ENCODE results near the gene SEMA4A. TPM values are rescaled to one million over a fixed set of nuclear protein-coding genes. Genes with fewer than 3 reads are reported as not detected.

The SEMA4A gene
- total and polyA plus RNA-seq, 3 donors from 2014 or later = 4.8 to 8.0 (median 7.7) TPM

DNA sequence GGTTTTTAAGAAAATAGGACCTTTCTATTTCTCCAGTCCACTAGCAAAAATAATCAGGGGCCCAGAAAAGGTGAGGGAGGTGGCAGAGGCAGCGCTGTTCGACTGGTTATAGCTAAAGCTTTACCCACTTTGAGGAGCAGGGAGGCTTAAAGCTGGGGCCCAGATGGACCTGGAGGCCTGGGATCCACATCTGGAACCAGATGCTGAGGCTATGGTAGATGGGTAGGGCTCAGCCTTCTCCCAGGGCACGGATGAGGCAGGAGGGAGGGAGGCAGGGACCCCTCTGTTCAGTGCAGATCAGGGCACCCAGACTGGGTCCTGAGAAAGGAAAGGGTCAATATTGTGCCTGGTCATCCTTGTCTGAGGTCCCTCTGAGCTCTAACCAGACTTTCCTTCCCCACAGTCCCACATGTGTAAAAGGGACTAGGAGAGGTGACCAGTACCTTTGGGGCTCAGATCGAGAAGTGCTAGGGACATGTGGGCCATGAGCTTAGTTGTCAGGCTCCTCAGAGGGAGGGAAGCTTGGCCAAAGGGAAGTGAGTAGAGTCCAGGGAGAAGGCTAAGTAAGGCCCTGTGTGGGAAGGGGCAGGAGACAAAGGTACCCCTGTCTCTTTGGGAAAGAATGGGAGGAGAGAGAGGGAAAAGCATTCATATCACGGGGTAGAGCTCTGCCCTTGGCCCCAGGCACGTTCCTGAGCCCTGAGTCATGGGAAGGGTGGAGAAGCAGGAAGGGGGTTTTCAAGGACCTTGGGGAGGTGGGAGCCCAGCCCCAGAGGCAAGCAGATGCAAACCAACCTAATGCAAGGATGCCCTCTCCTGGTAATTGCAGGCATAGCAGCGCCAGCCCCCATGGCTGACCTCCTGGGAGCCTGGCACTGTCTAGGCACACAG lies 23.5 kb upstream of the SEMA4A start:
- Histone ChIP-seq H3K27me3 (no peaks in the 10 kb centered on the region), H3K36me3 (ENCODE audit: low read depth, missing control alignments) (no peaks in the 10 kb centered on the region), H3K27ac (peak overlapping the region; percentile 91 to 98), H3K4me1 (peaks cover 57% of the 10 kb centered on the region), H3K9me3 (no peaks in the 10 kb centered on the region), H3K4me3 (no peak overlapping the region)
- intact Hi-C loops (cut with DNase I; ENCODE audit: low total_unique reads) = no loop called here
- no peak for TF ChIP-seq POLR2A (IDR thresholded peaks at IDR 0.05)
- TF ChIP-seq, protein P1, sequence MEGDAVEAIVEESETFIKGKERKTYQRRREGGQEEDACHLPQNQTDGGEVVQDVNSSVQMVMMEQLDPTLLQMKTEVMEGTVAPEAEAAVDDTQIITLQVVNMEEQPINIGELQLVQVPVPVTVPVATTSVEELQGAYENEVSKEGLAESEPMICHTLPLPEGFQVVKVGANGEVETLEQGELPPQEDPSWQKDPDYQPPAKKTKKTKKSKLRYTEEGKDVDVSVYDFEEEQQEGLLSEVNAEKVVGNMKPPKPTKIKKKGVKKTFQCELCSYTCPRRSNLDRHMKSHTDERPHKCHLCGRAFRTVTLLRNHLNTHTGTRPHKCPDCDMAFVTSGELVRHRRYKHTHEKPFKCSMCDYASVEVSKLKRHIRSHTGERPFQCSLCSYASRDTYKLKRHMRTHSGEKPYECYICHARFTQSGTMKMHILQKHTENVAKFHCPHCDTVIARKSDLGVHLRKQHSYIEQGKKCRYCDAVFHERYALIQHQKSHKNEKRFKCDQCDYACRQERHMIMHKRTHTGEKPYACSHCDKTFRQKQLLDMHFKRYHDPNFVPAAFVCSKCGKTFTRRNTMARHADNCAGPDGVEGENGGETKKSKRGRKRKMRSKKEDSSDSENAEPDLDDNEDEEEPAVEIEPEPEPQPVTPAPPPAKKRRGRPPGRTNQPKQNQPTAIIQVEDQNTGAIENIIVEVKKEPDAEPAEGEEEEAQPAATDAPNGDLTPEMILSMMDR (IDR thresholded peaks at IDR 0.05) = peak; percentile 94 to 96 (median 95)
- 39 to 40% methylated on average over 6 to 7 of the region's 7 CpGs for WGBS, 2 donors
- DNase-seq = peak; percentile 90

DNA sequence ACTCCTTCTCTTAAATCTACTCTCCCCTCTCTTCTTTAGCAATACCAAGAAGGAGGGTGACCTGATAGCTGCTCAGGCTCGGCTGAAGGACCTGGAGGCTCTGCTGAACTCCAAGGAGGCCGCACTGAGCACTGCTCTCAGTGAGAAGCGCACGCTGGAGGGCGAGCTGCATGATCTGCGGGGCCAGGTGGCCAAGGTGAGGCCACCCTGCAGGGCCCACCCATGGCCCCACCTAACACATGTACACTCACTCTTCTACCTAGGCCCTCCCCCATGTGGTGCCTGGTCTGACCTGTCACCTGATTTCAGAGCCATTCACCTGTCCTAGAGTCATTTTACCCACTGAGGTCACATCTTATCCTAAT lies 22.8 kb upstream of the SEMA4A start:
- TF ChIP-seq, protein P1 (IDR thresholded peaks at IDR 0.05) = no peak
- no peak for TF ChIP-seq POLR2A (IDR thresholded peaks at IDR 0.05)
- H3K36me3 ChIP-seq (ENCODE audit: low read depth, missing control alignments) = no peaks in the 10 kb centered on the region
- H3K27ac ChIP-seq = peak overlapping the region; percentile 91 to 98
- H3K4me1 ChIP-seq = peaks cover 51% of the 10 kb centered on the region
- 80 to 84% methylated on average over 1 to 6 of the region's 6 CpGs for WGBS, 2 donors
- H3K9me3 ChIP-seq = no peaks in the 10 kb centered on the region
- H3K4me3 ChIP-seq = no peak overlapping the region
- H3K27me3 ChIP-seq = no peaks in the 10 kb centered on the region
- intact Hi-C loops (cut with DNase I; ENCODE audit: low total_unique reads) = no loop called here
- no peak for DNase-seq

DNA sequence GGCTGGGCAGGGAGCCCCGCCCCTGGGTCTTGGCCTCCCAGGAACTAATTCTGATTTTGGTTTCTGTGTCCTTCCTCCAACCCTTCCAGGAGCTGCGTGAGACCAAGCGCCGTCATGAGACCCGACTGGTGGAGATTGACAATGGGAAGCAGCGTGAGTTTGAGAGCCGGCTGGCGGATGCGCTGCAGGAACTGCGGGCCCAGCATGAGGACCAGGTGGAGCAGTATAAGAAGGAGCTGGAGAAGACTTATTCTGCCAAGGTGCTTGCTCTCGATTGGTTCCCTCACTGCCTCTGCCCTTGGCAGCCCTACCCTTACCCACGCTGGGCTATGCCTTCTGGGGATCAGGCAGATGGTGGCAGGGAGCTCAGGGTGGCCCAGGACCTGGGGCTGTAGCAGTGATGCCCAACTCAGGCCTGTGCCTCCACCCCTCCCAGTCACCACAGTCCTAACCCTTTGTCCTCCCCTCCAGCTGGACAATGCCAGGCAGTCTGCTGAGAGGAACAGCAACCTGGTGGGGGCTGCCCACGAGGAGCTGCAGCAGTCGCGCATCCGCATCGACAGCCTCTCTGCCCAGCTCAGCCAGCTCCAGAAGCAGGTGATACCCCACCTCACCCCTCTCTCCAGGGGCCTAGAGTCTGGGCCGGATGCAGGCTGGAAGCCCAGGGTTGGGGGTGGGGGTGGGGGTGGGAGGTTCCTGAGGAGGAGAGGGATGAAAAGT lies 18.5 kb upstream of the SEMA4A start:
- Histone ChIP-seq H3K27ac (no peak overlapping the region), H3K4me3 (no peak overlapping the region), H3K9me3 (no peaks in the 10 kb centered on the region), H3K36me3 (ENCODE audit: low read depth, missing control alignments) (no peaks in the 10 kb centered on the region), H3K27me3 (no peaks in the 10 kb centered on the region), H3K4me1 (peaks cover 12% of the 10 kb centered on the region)
- TF ChIP-seq, protein P1 (IDR thresholded peaks at IDR 0.05) = no peak
- TF ChIP-seq POLR2A (IDR thresholded peaks at IDR 0.05) = no peak
- WGBS, 2 donors = 89 to 92% methylated on average over 7 to 18 of the region's 18 CpGs
- DNase-seq = no peak
- intact Hi-C loops (cut with DNase I; ENCODE audit: low total_unique reads) = loop anchor here (5.0 kb wide), 1 partner anchor 38 kb away; no protein-coding TSS in a partner anchor

DNA sequence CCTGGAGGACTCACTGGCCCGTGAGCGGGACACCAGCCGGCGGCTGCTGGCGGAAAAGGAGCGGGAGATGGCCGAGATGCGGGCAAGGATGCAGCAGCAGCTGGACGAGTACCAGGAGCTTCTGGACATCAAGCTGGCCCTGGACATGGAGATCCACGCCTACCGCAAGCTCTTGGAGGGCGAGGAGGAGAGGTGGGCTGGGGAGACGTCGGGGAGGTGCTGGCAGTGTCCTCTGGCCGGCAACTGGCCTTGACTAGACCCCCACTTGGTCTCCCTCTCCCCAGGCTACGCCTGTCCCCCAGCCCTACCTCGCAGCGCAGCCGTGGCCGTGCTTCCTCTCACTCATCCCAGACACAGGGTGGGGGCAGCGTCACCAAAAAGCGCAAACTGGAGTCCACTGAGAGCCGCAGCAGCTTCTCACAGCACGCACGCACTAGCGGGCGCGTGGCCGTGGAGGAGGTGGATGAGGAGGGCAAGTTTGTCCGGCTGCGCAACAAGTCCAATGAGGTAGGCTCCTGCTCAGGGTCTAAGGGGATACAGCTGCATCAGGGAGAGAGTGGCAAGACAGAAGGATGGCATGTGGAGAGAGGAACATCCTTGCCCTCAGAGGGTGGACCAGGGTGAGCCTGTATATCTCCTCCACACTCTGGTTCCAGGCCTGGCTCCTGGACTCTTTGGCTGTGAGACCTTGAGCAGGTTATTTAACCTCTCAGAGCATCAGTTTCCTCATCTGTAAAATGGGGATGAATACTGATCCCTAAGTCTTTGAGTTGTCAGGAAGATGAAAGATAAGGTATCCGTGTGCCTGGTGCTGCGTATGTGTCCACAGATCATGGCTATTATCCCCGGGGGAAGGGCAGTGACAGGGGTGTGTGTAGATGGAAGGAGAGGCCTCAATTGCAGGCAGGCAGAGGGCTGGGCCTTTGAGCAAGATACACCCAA lies 17.2 kb upstream of the SEMA4A start:
- peaks cover 4% of the 10 kb centered on the region for H3K4me1 ChIP-seq

More for the DNA sequence above, 17.2 kb upstream of the SEMA4A start:
- DNase-seq = no peak
- intact Hi-C loops (cut with DNase I; ENCODE audit: low total_unique reads) = loop anchor here (5.0 kb wide), 1 partner anchor 39 kb away; no protein-coding TSS in a partner anchor
- Histone ChIP-seq H3K4me3 (no peak overlapping the region), H3K27me3 (no peaks in the 10 kb centered on the region), H3K27ac (no peak overlapping the region), H3K9me3 (no peaks in the 10 kb centered on the region), H3K36me3 (ENCODE audit: low read depth, missing control alignments) (no peaks in the 10 kb centered on the region)
- TF ChIP-seq, protein P1 (IDR thresholded peaks at IDR 0.05) = no peak
- TF ChIP-seq POLR2A (IDR thresholded peaks at IDR 0.05) = no peak
- 88 to 90% methylated on average over 29 to 34 of the region's 34 CpGs for WGBS, 2 donors
